ENCODE measurements around the gene NTN1. TPM values are rescaled to one million over a fixed set of nuclear protein-coding genes. Genes with fewer than 3 reads are reported as not detected.

NTN1 gene
- total and polyA plus RNA-seq, 2 of the 13 experiments (the other 11 are each of a cell fraction or from before 2014, with no cell fraction given): 0.04 to 0.05 TPM

- ATAC-seq: no peak
Observed at GRCh38 chr17:9292561-9292941, 271.2 kb downstream of the NTN1 start.

More at GRCh38 chr17:9292561-9292941, 271.2 kb downstream of the NTN1 start:
- H3K4me1 ChIP-seq (ENCODE audit: insufficient read depth, low read length): no peaks in the 10 kb centered on the region
- no TSS peak for BruUV-seq (replicated peaks)
- H2AFZ ChIP-seq (ENCODE audit: low read length): no peak overlapping the region
- no peak for TF ChIP-seq CBX5 (CRISPR knock-in tag; IDR thresholded peaks at IDR 0.05; ENCODE audit: borderline replicate concordance)
- no peak for TF ChIP-seq ZSCAN22 (CRISPR knock-in tag; IDR thresholded peaks at IDR 0.05)
- no peak for TF ChIP-seq SNRNP70 (IDR thresholded peaks at IDR 0.05; ENCODE audit: low read depth, low read length)
- TF ChIP-seq ZNF607 (CRISPR knock-in tag; IDR thresholded peaks at IDR 0.05; ENCODE audit: borderline replicate concordance): no peak
- no peak for TF ChIP-seq FOXK1 (CRISPR knock-in tag; IDR thresholded peaks at IDR 0.05; ENCODE audit: borderline replicate concordance, low read depth)
- no peak for TF ChIP-seq ZNF564 (CRISPR knock-in tag; IDR thresholded peaks at IDR 0.05)
- TF ChIP-seq NFKBIZ (CRISPR knock-in tag; IDR thresholded peaks at IDR 0.05): no peak
- no peak for TF ChIP-seq ZBTB39 (CRISPR knock-in tag; IDR thresholded peaks at IDR 0.05)
- TF ChIP-seq STAT5B (CRISPR knock-in tag; IDR thresholded peaks at IDR 0.05): no peak
- no peak for TF ChIP-seq SATB2 (CRISPR knock-in tag; IDR thresholded peaks at IDR 0.05)
- TF ChIP-seq HDAC2 (CRISPR knock-in tag; IDR thresholded peaks at IDR 0.05): no peak
- TF ChIP-seq ZNF326 (CRISPR knock-in tag; IDR thresholded peaks at IDR 0.05; ENCODE audit: borderline replicate concordance): no peak
- TF ChIP-seq DNMT3B (CRISPR knock-in tag; conservative IDR thresholded peaks at IDR 0.05): no peak
- no peaks in the 10 kb centered on the region for H4K20me1 ChIP-seq (ENCODE audit: insufficient read depth, low read length)
- no peaks in the 10 kb centered on the region for H3K9me3 ChIP-seq (ENCODE audit: low read length)
- H3K4me2 ChIP-seq (ENCODE audit: low read depth, low read length): no peak overlapping the region
- in situ Hi-C loops (cut with HindIII; ENCODE audit: extremely low pct_ligation_motif_present, low pct_unique_long_range_greater_than_20kb) (loop anchor here (25.0 kb wide), 1 partner anchor 305 kb away; no protein-coding TSS in a partner anchor), intact Hi-C loops (cut with micrococcal nuclease; ENCODE audit: unreplicated experiment) (loop anchor here (10.0 kb wide), 1 partner anchor 232 kb away; no protein-coding TSS in a partner anchor)
- CTCF ChIA-PET (ENCODE audit: low intra/inter-chr PET ratio, low total read pairs): no interaction called here
- POLR2A ChIA-PET: no interaction called here
- H3K27me3 ChIP-seq (ENCODE audit: control insufficient read depth in 1 of 2, insufficient read depth in 2 of 2, low read length in 2 of 2): no peaks in the 10 kb centered on the region
- no peak overlapping the region for H3K4me3 ChIP-seq (replicated peaks in 1 of 3; ENCODE audit: insufficient read depth in 1 of 3, low read depth in 2 of 3, low read length in 3 of 3)
- 94% methylated on average over 2 of the region's 2 CpGs for WGBS (ENCODE audit: low lambda C conversion rate)
- no peaks in the 10 kb centered on the region for H3K79me2 ChIP-seq (ENCODE audit: insufficient read depth, low read length)
- FAIRE-seq (no peak), DNase-seq (ENCODE audit: low spot score) (no peak)
- H3K27ac ChIP-seq (ENCODE audit: extremely low read length, insufficient read depth, low read length): no peak overlapping the region
- H3K36me3 ChIP-seq (replicated peaks in 1 of 2; ENCODE audit: control insufficient read depth in 1 of 2, insufficient read depth in 2 of 2, low read length in 2 of 2): no peaks in the 10 kb centered on the region
- no peak overlapping the region for H3K9ac ChIP-seq (ENCODE audit: insufficient read depth, low read depth, low read length)

Small RNAs within 50 kb of the gene (small RNA-seq; reads per million reads assigned to genes)
- 0 reads per million in 3 experiments for gene AC005695.3 (ENCODE audit: insufficient read depth in 2 of 3, insufficient read length in 3 of 3, low read depth in 2 of 3, low replicate concordance in 1 of 3)

Other genes starting within 250 kb of the NTN1 start
- gene MFSD6L, start 222.1 kb upstream of the NTN1 start, total RNA-seq (2016; rRNA removed; fragmentation: Illumina TruSeq; extraction: Trizol): not detected in 2 replicates
- gene MFSD6L, start 222.1 kb upstream of the NTN1 start, polyA plus RNA-seq (2011; rRNA removed): not detected in 2 replicates
- gene PIK3R6, start 153.8 kb upstream of the NTN1 start, total RNA-seq (2016; rRNA removed; fragmentation: Illumina TruSeq; extraction: Trizol): not detected in 2 replicates
- gene PIK3R6, start 153.8 kb upstream of the NTN1 start, polyA plus RNA-seq (2011; rRNA removed): not detected in 2 replicates
- gene PIK3R5, start 55.8 kb upstream of the NTN1 start, total RNA-seq (2016; rRNA removed; fragmentation: Illumina TruSeq; extraction: Trizol): not detected in 2 replicates
- gene PIK3R5, start 55.8 kb upstream of the NTN1 start, polyA plus RNA-seq (2011; rRNA removed): not detected in 2 replicates

All from HepG2 (cell line).